Breast epithelium (tissue), 4 donors: ENCODE data around the gene GHITM. TPM values are rescaled to one million over a fixed set of nuclear protein-coding genes. Genes with fewer than 3 reads are reported as not detected.
"Not testable (repeated sequence)": the region's sequence is repeated elsewhere in the genome, so short reads cannot be mapped to it uniquely, and the experiment has no call there.

Experiments
- DNase-seq, 2 donors: peaks; one replicate each; pipeline ENCODE4 v3.0.0-alpha.2; 2019; ENCODE audit warnings: low spot score in 2 of 2
- H3K27ac ChIP-seq, 2 donors: fragments of 200-600 bp; sonication (generic) in 1 of 2; one replicate each; pipeline ENCODE4 v1.5.1; 2016 to 2019; ENCODE audit warnings: mild to moderate bottlenecking in 1 of 2
- H3K27me3 ChIP-seq, 2 donors: fragments of 200-600 bp; sonication (generic) in 1 of 2; one replicate each; pipeline versions ENCODE4 v1.5.1 to v1.6.0; 2017 to 2019; ENCODE audit warnings: control low read depth in 1 of 2, mild to moderate bottlenecking in 1 of 2
- H3K36me3 ChIP-seq: fragments of 200-600 bp; one replicate; pipeline ENCODE4 v1.5.1; 2019
- H3K4me1 ChIP-seq, 2 donors: fragments of 200-600 bp; sonication (generic); one replicate each; pipeline ENCODE4 v1.5.1; 2016 to 2019; ENCODE audit warnings: control low read depth in 1 of 2
- H3K4me3 ChIP-seq, 3 donors: fragments of 200-600 bp; sonication (generic); 1 replicate in 2 of 3; 2 replicates in 1 of 3; pipeline ENCODE4 v1.5.1; 2016 to 2019; ENCODE audit warnings: mild to moderate bottlenecking in 3 of 3, moderate library complexity in 2 of 3
- H3K9me3 ChIP-seq, 2 donors: fragments of 200-600 bp; sonication (generic) in 1 of 2; one replicate each; pipeline ENCODE4 v1.5.1; 2016 to 2019; ENCODE audit warnings: control low read depth in 1 of 2
- POLR2A ChIP-seq: fragments of 450-650 bp; IDR thresholded peaks from one replicate; pipeline ENCODE4 v1.6.1; 2016; ENCODE audit warnings: antibody characterized with exemption, mild to moderate bottlenecking, moderate library complexity
- POLR2AphosphoS5 ChIP-seq, 3 donors: sonication (generic); formaldehyde crosslinking; IDR thresholded peaks; one replicate each; pipeline ENCODE4 v1.6.1; 2017; ENCODE audit warnings: antibody characterized with exemption in 3 of 3
- intact Hi-C: fragments of 100-400 bp; cut with DNase I; formaldehyde crosslinking; loops from one replicate; pipeline ENCODE4 v1.15.1; 2023; ENCODE audit warnings: low total_unique reads
- total RNA-seq, 3 donors: library from RNA; depleted of rRNA; stranded (reverse); fragments of >200 nt; gene quantifications; one replicate each; pipeline ENCODE4 v1.1.0, GENCODE V29; 2016
- TF ChIP-seq, protein P1 (sequence below), 3 donors: fragments of 450-650 bp; IDR thresholded peaks; one replicate each; pipeline ENCODE4 v1.5.1; 2016 to 2017; ENCODE audit warnings: antibody characterized with exemption in 3 of 3, mild to moderate bottlenecking in 3 of 3, moderate library complexity in 3 of 3

GHITM gene
- total RNA-seq, 3 donors from 2014 or later, result 118 to 161 (median 133) TPM

DNA sequence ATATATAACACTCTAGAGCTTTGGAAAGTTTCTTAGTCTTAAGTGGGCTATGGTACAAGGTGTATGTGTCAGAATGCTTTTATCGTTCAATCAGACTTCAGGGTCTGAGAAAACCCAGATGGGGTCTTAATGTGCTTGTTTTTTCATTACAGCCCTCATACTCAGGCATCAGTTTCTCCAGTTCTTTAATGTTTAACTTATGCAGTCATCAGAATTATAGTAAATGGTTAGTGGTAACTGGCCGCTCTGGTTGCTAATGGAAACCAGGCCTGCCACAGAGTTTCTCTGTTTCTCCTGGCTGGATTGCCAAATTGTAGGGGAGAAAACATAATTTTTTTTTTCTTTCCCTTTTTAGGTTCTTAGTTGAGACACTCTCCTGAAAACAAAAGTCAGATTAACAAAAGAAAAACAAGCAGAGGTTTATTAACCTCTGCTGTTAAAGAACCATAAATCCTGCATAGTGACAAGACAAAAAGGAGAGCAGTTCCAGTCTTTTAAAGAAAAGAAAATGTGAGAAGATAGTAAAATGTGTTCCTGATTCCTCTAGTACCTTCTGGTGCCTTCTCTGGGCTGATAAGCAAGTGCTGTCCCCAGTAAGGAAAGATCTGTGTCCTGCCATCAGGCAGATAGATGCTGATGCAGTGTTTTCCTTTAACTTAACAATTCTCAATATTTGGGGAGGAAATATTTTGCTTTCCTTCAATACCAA is 21.5 kb upstream of the GHITM start:
- Histone ChIP-seq H3K9me3 (no peaks in the 10 kb centered on the region), H3K27ac (no peak overlapping the region), H3K36me3 (no peaks in the 10 kb centered on the region), H3K4me3 (no peak overlapping the region), H3K27me3 (no peaks in the 10 kb centered on the region), H3K4me1 (no peaks in the 10 kb centered on the region)
- TF ChIP-seq, protein P1, sequence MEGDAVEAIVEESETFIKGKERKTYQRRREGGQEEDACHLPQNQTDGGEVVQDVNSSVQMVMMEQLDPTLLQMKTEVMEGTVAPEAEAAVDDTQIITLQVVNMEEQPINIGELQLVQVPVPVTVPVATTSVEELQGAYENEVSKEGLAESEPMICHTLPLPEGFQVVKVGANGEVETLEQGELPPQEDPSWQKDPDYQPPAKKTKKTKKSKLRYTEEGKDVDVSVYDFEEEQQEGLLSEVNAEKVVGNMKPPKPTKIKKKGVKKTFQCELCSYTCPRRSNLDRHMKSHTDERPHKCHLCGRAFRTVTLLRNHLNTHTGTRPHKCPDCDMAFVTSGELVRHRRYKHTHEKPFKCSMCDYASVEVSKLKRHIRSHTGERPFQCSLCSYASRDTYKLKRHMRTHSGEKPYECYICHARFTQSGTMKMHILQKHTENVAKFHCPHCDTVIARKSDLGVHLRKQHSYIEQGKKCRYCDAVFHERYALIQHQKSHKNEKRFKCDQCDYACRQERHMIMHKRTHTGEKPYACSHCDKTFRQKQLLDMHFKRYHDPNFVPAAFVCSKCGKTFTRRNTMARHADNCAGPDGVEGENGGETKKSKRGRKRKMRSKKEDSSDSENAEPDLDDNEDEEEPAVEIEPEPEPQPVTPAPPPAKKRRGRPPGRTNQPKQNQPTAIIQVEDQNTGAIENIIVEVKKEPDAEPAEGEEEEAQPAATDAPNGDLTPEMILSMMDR (IDR thresholded peaks at IDR 0.05), result no peak
- TF ChIP-seq POLR2AphosphoS5 (IDR thresholded peaks at IDR 0.05) (no peak), POLR2A (no peak)
- intact Hi-C loops, result no loop called here
- no peak for DNase-seq

DNA sequence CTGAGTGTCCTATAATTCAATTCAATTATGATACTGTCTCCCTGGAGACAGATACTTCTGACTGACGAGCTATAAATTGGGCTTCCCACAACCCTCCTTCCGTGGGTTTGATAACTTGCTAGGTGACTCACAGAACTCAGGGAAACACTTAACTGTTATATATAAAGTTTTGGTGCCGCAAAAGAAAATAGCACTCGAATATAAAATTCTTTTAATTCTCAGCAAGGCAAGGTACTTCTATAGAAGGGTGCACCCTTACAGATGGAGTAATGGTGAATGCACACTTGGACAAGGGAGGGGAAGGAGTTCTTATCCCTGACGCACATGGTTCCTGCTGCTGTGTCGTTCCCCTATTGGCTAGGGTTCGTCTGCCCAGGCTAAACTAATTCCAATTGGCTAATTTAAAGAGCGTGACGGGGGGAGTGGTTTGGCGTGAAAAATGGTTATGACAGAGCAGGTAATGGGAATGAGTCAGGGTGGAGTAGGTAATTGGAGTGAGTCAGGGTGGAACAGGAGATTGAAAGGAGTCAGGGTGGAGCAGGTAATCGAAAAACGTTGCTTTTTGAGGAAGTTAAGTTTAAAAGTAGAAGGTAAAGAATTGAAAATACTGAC is 20.8 kb upstream of the GHITM start:
- no peaks in the 10 kb centered on the region for H3K9me3 ChIP-seq
- H3K27me3 ChIP-seq, result no peaks in the 10 kb centered on the region
- no peaks in the 10 kb centered on the region for H3K4me1 ChIP-seq
- no peak for DNase-seq
- H3K36me3 ChIP-seq, result no peaks in the 10 kb centered on the region
- intact Hi-C loops, result no loop called here
- H3K27ac ChIP-seq, result no peak overlapping the region
- TF ChIP-seq POLR2AphosphoS5 (IDR thresholded peaks at IDR 0.05) (no peak), POLR2A (no peak)
- TF ChIP-seq, protein P1 (IDR thresholded peaks at IDR 0.05), result no peak
- no peak overlapping the region for H3K4me3 ChIP-seq

DNA sequence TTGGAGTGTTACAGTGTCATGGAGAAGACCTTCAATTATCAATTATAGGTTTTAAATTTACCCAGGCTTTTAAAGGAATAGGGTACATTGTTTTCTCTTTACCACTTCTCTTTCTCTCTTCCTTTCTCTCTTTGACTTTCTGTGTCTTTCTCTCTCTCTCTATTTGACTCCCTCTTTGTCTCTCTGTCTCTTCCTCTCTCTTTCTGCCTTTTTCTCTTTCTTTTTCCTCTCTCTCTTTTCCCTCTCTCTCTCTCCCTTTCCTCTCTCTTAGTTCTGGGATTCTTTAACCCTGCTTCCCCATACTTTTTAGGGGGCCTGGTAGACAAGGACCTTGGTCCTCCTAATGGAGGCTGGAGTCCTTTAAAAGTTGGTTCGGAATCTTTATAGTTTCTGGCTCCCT is 15.9 kb upstream of the GHITM start:
- no peak for TF ChIP-seq POLR2AphosphoS5 (IDR thresholded peaks at IDR 0.05)
- intact Hi-C loops, result no loop called here
- no peaks in the 10 kb centered on the region for H3K27me3 ChIP-seq
- H3K27ac ChIP-seq, result no peak overlapping the region
- no peaks in the 10 kb centered on the region for H3K36me3 ChIP-seq
- H3K4me1 ChIP-seq, result no peaks in the 10 kb centered on the region
- peaks cover 22 to 34% of the 10 kb centered on the region in 2 donors for H3K9me3 ChIP-seq
- no peak overlapping the region for H3K4me3 ChIP-seq
- no peak for DNase-seq

DNA sequence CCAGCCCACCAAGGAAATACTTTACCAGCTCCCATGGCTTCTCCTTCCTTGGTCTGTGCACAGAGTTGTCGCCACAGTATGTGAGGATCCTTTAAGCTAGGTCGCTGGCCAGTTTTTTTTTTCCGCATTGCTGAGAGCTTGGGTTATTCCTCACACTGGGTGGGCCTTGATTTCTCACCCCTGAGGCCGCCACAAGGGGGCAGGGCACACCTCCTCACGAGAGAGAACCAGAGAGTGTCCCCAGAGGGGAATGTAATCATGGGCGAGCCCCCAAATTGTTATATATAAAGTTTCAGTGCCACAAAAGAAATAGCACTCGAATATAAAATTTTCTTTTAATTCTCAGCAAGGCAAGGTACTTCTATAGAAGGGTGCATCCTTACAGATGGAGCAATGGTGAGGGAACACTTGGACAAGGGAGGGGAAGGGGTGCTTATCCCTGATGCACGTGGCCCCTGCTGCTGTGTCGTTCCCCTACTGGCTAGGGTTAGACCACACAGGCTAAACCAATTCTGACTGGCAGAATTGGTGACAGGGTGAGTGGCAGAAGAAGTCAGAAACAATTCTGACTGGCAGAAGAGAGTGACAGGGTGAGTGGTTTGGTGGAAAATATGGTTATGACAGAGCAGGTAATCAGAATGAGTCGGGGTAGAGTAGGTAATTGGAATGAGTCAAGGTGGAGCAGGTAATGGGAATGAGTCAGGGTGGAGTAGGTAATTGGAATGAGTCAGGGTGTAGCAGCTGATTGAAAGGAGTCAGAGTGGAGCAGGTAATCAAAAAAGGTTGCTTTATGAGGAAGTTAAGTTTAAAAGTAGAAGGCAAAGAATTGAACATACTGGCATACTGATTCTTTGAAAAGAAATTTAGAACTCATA is 13.2 kb upstream of the GHITM start:
- H3K27me3 ChIP-seq, result not testable (repeated sequence)

DNA sequence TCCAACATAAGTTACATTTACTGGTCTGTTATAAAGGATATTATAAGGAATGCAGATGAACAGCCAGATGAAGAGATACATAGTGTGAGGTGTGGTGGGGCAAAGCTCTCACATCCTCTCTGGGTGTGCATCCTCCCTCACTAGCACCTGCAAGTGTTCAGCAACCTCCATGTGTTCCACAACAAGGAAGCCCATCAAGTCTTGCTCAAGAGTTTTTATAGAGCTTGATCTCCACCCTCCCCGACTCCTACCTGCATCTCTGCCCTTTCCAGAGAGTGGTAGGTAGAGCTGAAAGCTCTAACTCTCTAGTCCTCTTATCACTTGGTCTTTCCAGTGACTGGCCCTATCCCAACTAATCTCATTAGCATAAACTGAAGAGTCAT is 12.5 kb upstream of the GHITM start:
- H3K27ac ChIP-seq, result no peak overlapping the region
- peaks cover 22 to 34% of the 10 kb centered on the region in 2 donors for H3K9me3 ChIP-seq
- no peaks in the 10 kb centered on the region for H3K4me1 ChIP-seq
- peaks cover 0 to 5% of the 10 kb centered on the region in 2 donors for H3K27me3 ChIP-seq
- no peak overlapping the region for H3K4me3 ChIP-seq
- intact Hi-C loops, result no loop called here
- no peak for DNase-seq
- no peaks in the 10 kb centered on the region for H3K36me3 ChIP-seq
- TF ChIP-seq POLR2A, result no peak
- TF ChIP-seq, protein P1 (IDR thresholded peaks at IDR 0.05), result no peak

More for the DNA sequence above, 13.2 kb upstream of the GHITM start:
- H3K27ac ChIP-seq, DNase-seq, H3K36me3 ChIP-seq, H3K4me1 ChIP-seq, H3K4me3 ChIP-seq, intact Hi-C loops: not testable (repeated sequence)
- peaks cover 22 to 34% of the 10 kb centered on the region in 2 donors for H3K9me3 ChIP-seq

DNA sequence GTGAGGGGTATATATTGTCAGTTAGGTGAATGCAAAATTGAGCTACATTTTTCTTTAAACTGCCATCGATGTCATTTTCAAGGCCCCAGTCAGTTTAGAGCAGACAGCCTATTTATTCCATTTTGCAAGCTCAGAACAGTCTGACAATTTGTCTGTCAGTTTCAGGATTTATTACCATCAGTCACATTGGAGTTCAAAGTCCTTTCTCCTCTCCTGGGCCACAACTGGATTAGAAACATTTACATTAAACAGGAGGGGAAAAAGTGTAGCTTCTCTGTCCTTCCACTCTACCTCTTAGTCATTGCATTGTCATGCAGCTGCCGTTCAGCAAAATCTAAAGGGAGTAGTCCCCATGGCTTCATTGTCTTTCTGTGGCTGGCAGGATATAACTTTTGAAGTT is 3.5 kb upstream of the GHITM start:
- intact Hi-C loops, result no loop called here

More for the DNA sequence above, 3.5 kb upstream of the GHITM start:
- no peak for TF ChIP-seq POLR2AphosphoS5 (IDR thresholded peaks at IDR 0.05)
- TF ChIP-seq POLR2A, result no peak
- TF ChIP-seq, protein P1 (IDR thresholded peaks at IDR 0.05), result no peak
- Histone ChIP-seq H3K4me1 (peaks cover 5 to 8% of the 10 kb centered on the region in 2 donors), H3K4me3 (no peak overlapping the region), H3K27ac (no peak overlapping the region), H3K9me3 (no peaks in the 10 kb centered on the region), H3K27me3 (no peaks in the 10 kb centered on the region), H3K36me3 (no peaks in the 10 kb centered on the region)
- DNase-seq, result no peak
